OCI-LY1 (cell line): Measurements from ENCODE around the gene CREB3L1.

Source experiments
- H2AFZ ChIP-seq: fragments of 200-600 bp; sonication (generic), shearing (Covaris generic); 2 replicates; pipeline ENCODE4 v1.6.0; 2014; ENCODE audit warnings: antibody characterized with exemption, mild to moderate bottlenecking, low read length
- H3F3A ChIP-seq: fragments of 200-600 bp; sonication (generic), shearing (Covaris generic); 2 replicates; pipeline ENCODE4 v1.6.0; 2014; ENCODE audit warnings: mild to moderate bottlenecking, antibody characterized with exemption, low read length, moderate library complexity; ENCODE audit not compliant: insufficient read depth
- H3K27ac ChIP-seq: fragments of 200-600 bp; sonication (generic); 2 replicates; pipeline ENCODE4 v1.5.1; 2014; ENCODE audit warnings: low read length, mixed run types, mild to moderate bottlenecking, low read depth; ENCODE audit not compliant: poor library complexity, severe bottlenecking
- H3K27me3 ChIP-seq: fragments of 200-600 bp; sonication (generic); 2 replicates; pipeline ENCODE4 v1.6.0; 2014; ENCODE audit warnings: antibody characterized with exemption, mild to moderate bottlenecking, low read length, moderate library complexity; ENCODE audit not compliant: insufficient read depth
- H3K36me3 ChIP-seq: fragments of 200-600 bp; sonication (generic); 2 replicates; pipeline ENCODE4 v1.6.1; 2014; ENCODE audit warnings: mild to moderate bottlenecking, antibody characterized with exemption, low read length, moderate library complexity, mixed read lengths; ENCODE audit not compliant: insufficient read depth
- H3K4me1 ChIP-seq: fragments of 200-600 bp; sonication (generic); 2 replicates; pipeline ENCODE4 v1.5.1; 2014; ENCODE audit warnings: mild to moderate bottlenecking, low read length, moderate library complexity; ENCODE audit not compliant: insufficient read depth, severe bottlenecking
- H3K4me2 ChIP-seq: fragments of 200-600 bp; sonication (generic), shearing (Covaris generic); 2 replicates; pipeline ENCODE4 v1.6.1; 2014; ENCODE audit warnings: low read length
- H3K4me3 ChIP-seq: fragments of 200-600 bp; sonication (generic); 2 replicates; pipeline ENCODE4 v1.5.1; 2014; ENCODE audit warnings: low read length, low read depth, mild to moderate bottlenecking, mixed read lengths; ENCODE audit not compliant: poor library complexity, severe bottlenecking
- H3K79me2 ChIP-seq: fragments of 200-600 bp; shearing (Covaris generic); 2 replicates; pipeline ENCODE4 v1.6.1; 2016; ENCODE audit warnings: mixed run types, low read length, mixed read lengths; ENCODE audit not compliant: insufficient read depth
- H3K9ac ChIP-seq: fragments of 200-600 bp; sonication (generic), shearing (Covaris generic); 2 replicates; pipeline ENCODE4 v1.6.1; 2014; ENCODE audit warnings: mild to moderate bottlenecking, low read length, mixed read lengths
- H3K9me2 ChIP-seq: fragments of 200-600 bp; sonication (generic), shearing (Covaris generic); 2 replicates; pipeline ENCODE4 v1.6.1; 2014; ENCODE audit warnings: low read depth, mild to moderate bottlenecking, low read length, mixed read lengths
- H3K9me3 ChIP-seq: fragments of 200-600 bp; shearing (Covaris generic); 2 replicates; pipeline ENCODE4 v1.6.1; 2014; ENCODE audit warnings: low read length, mixed read lengths
- H4K20me1 ChIP-seq: fragments of 200-600 bp; sonication (generic), shearing (Covaris generic); 2 replicates; pipeline ENCODE4 v1.6.0; 2016; ENCODE audit warnings: mild to moderate bottlenecking, low read length; ENCODE audit not compliant: insufficient read depth
- EZH2 ChIP-seq: fragments of 200-600 bp; sonication (generic), shearing (Covaris generic); IDR thresholded peaks from 2 replicates; pipeline ENCODE4 v1.8.0; 2017; ENCODE audit warnings: borderline replicate concordance, mixed run types, mild to moderate bottlenecking, antibody characterized with exemption, low read length, moderate library complexity, mixed read lengths
- TF ChIP-seq, protein P1 (sequence below): fragments of 200-600 bp; sonication (generic), shearing (Covaris generic); IDR thresholded peaks from 2 replicates; pipeline ENCODE4 v1.5.1; 2017; ENCODE audit warnings: mild to moderate bottlenecking, antibody characterized with exemption, low read length, moderate library complexity, mixed read lengths

CREB3L1 gene

DNA sequence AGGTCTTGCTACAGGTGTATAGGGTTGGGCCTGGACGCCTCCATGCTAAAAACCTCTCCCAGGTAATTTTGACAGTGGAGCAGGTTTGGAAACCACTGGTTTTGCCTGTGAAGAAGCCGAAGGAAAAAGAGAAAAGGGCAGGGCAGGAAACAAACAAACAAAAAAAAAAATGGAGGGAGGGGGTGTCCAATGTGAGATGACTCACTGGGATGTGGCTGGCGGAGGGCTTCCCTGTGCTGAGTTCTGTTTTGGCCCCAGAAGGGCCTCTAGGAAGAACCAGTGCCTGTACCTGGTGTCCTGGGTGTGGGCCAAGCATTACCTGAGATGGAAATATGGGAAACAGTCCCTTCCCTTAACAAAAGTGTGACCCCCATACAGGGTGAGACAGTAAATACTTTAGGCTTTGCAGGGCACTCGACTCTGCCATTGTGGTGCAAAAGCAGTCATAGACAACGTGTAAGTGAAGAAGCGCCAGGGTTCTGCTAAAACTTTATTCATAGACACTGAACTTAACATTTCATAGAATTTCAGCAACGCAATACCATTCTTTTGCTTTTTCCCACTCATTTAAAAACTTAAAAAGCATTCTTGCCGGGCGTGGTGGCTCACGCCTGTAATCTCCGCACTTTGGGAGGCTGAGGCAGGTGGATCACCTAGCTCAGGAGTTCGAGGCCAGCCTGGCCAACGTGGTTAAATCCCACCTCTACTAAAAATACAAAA, 60.3 kb downstream of the CREB3L1 start:
- no peak overlapping the region for H3K27ac ChIP-seq
- no peak overlapping the region for H3K4me3 ChIP-seq
- no peak overlapping the region for H2AFZ ChIP-seq
- no peak overlapping the region for H3K4me2 ChIP-seq
- H3F3A ChIP-seq = no peaks in the 10 kb centered on the region
- no peak overlapping the region for H3K9ac ChIP-seq
- no peak for TF ChIP-seq EZH2
- TF ChIP-seq, protein P1, sequence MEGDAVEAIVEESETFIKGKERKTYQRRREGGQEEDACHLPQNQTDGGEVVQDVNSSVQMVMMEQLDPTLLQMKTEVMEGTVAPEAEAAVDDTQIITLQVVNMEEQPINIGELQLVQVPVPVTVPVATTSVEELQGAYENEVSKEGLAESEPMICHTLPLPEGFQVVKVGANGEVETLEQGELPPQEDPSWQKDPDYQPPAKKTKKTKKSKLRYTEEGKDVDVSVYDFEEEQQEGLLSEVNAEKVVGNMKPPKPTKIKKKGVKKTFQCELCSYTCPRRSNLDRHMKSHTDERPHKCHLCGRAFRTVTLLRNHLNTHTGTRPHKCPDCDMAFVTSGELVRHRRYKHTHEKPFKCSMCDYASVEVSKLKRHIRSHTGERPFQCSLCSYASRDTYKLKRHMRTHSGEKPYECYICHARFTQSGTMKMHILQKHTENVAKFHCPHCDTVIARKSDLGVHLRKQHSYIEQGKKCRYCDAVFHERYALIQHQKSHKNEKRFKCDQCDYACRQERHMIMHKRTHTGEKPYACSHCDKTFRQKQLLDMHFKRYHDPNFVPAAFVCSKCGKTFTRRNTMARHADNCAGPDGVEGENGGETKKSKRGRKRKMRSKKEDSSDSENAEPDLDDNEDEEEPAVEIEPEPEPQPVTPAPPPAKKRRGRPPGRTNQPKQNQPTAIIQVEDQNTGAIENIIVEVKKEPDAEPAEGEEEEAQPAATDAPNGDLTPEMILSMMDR = no peak
- H4K20me1 ChIP-seq = no peaks in the 10 kb centered on the region
- peaks cover 12% of the 10 kb centered on the region; the same call in 1 of the 2 replicates for H3K27me3 ChIP-seq
- H3K79me2 ChIP-seq = no peaks in the 10 kb centered on the region
- no peaks in the 10 kb centered on the region for H3K4me1 ChIP-seq
- H3K9me3 ChIP-seq = no peaks in the 10 kb centered on the region
- H3K36me3 ChIP-seq = no peaks in the 10 kb centered on the region
- no peaks in the 10 kb centered on the region for H3K9me2 ChIP-seq

DNA sequence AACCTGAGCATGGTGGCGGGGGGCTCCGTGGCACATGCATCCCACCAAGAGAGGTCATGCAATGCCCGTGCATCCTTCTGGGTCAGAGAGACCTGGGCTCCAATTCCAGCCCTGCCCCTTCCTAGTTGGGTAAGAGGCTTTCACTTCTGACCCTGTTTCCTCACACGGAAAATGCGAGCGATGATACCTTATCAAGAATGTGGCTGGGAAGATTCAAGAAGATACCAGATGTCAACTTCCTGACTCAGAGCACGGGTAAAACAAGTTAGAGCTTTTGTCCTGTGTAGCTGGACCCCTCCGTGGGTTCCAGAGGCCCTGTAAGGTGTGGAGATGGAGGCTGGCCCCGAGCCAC, 61.1 kb downstream of the CREB3L1 start:
- H3K36me3 ChIP-seq = no peaks in the 10 kb centered on the region
- H3K27me3 ChIP-seq = peaks cover 9% of the 10 kb centered on the region; the same call in 1 of the 2 replicates
- H4K20me1 ChIP-seq = no peaks in the 10 kb centered on the region
- no peaks in the 10 kb centered on the region for H3K9me2 ChIP-seq
- H3K79me2 ChIP-seq = no peaks in the 10 kb centered on the region
- H3K4me1 ChIP-seq = no peaks in the 10 kb centered on the region
- no peak overlapping the region for H3K27ac ChIP-seq
- peak overlapping the region; percentile 40 for H3K4me2 ChIP-seq
- peak overlapping the region; percentile 28 for H3K4me3 ChIP-seq
- H3K9ac ChIP-seq = no peak overlapping the region
- H3F3A ChIP-seq = no peaks in the 10 kb centered on the region
- no peaks in the 10 kb centered on the region for H3K9me3 ChIP-seq
- H2AFZ ChIP-seq = no peak overlapping the region
- TF ChIP-seq EZH2 = no peak
- TF ChIP-seq, protein P1 = no peak

DNA sequence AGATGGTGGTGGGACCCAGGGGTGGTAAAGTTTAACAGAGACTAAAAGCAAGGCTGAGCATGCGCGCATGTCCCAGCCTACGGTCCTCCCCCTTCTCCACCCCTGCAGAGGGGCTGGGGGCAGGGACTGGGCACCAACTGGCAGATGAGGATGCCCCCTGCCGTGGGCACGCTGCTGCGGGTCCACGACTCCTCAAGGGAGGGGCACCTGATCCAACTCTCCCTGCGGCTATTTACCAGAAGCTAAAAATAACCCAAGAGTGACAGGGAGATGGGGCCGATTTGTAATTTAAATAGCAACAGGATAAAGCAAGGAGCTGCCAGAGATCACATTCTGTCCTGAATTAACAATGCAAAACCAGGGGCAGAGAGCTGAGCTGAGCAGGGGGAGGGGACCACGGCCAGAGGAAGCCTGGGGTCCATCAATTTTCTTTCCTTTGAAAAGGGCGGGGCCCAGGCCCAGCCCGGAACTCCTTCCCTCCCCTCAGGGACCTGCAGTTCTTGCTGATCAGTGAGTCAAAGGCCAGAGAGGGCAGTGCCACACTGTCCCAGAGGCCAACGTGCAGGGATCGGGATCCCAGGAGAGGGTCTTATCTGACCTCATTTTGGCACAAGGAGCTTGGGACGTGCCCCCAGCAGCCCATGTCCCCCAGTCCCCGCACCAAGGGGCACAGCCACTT, 61.7 kb downstream of the CREB3L1 start:
- H3K79me2 ChIP-seq = no peaks in the 10 kb centered on the region
- no peaks in the 10 kb centered on the region for H3K36me3 ChIP-seq
- peak overlapping the region; percentile 40 for H3K4me2 ChIP-seq
- no peaks in the 10 kb centered on the region for H4K20me1 ChIP-seq
- TF ChIP-seq EZH2 = no peak
- TF ChIP-seq, protein P1 = no peak
- H3F3A ChIP-seq = no peaks in the 10 kb centered on the region
- peak overlapping the region; percentile 28 for H3K4me3 ChIP-seq
- no peaks in the 10 kb centered on the region for H3K9me2 ChIP-seq
- no peaks in the 10 kb centered on the region for H3K9me3 ChIP-seq
- H3K4me1 ChIP-seq = no peaks in the 10 kb centered on the region
- H3K27me3 ChIP-seq = peaks cover 4% of the 10 kb centered on the region; the same call in 1 of the 2 replicates
- H2AFZ ChIP-seq = no peak overlapping the region
- H3K9ac ChIP-seq = no peak overlapping the region
- no peak overlapping the region for H3K27ac ChIP-seq
